ENCODE results near the gene CPNE5. TPM values are rescaled to one million over a fixed set of nuclear protein-coding genes. Genes with fewer than 3 reads are reported as not detected.

CPNE5 gene
- total and polyA plus RNA-seq, 9 of the 15 experiments (the other 6 are each of a cell fraction or from before 2014, with no cell fraction given) = 0.14 to 1.0 (median 0.46) TPM; not detected in 2

DNA sequence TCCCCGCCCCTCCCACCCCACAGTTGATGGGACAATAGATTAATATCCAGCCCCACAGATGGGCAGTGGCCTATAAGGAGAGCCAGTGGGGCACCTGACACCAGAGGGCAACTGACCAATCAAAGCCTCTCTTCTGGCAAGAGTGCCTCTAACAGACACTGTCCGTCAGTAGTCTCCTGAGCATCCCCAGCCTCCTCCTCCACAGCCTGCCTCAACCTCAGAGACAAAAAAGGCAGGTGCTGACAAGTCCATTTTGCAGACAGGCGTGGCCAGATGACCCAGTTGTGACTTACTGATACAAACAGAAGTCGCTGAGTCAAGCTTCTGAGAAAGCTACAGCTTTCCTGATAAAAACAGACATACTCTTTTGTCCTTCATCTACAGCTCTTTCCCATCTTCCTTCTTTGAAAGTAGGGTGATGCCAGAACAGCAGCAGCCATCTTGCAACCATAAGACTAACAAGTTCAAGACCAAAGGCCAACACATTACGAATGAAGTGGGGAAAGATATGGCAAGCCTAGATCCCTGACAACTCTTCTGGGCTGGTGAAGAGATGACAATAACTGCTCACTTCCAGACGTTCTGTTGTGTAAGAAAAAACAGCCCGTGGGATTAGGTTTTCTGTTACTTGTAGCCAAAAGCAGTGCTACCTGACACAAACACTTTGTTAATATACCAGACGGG is 23.1 kb upstream of the CPNE5 start (continued):
- TF ChIP-seq, protein P1, sequence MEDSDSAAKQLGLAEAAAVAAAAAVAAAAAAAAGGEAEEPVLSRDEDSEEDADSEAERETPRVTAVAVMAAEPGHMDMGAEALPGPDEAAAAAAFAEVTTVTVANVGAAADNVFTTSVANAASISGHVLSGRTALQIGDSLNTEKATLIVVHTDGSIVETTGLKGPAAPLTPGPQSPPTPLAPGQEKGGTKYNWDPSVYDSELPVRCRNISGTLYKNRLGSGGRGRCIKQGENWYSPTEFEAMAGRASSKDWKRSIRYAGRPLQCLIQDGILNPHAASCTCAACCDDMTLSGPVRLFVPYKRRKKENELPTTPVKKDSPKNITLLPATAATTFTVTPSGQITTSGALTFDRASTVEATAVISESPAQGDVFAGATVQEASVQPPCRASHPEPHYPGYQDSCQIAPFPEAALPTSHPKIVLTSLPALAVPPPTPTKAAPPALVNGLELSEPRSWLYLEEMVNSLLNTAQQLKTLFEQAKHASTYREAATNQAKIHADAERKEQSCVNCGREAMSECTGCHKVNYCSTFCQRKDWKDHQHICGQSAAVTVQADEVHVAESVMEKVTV (CRISPR knock-in tag; IDR thresholded peaks at IDR 0.05) = no peak
- TF ChIP-seq, protein P2, sequence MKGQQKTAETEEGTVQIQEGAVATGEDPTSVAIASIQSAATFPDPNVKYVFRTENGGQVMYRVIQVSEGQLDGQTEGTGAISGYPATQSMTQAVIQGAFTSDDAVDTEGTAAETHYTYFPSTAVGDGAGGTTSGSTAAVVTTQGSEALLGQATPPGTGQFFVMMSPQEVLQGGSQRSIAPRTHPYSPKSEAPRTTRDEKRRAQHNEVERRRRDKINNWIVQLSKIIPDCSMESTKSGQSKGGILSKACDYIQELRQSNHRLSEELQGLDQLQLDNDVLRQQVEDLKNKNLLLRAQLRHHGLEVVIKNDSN (CRISPR knock-in tag; IDR thresholded peaks at IDR 0.05) = peak; percentile 43; the same call in 1 of the 2 replicates
- TF ChIP-seq NBN (IDR thresholded peaks at IDR 0.05; ENCODE audit: low read depth) = peak; percentile 86
- peak; percentile 91 for TF ChIP-seq JUND (IDR thresholded peaks at IDR 0.05; ENCODE audit: borderline replicate concordance, low read depth, low read length)
- peak; percentile 90; the same call in 2 of the 3 replicates for TF ChIP-seq JUND (tag; IDR thresholded peaks at IDR 0.05; ENCODE audit: borderline replicate concordance, low read depth, low read length)
- TF ChIP-seq LEF1 (IDR thresholded peaks at IDR 0.05) = peak; percentile 88
- TF ChIP-seq, protein P3, sequence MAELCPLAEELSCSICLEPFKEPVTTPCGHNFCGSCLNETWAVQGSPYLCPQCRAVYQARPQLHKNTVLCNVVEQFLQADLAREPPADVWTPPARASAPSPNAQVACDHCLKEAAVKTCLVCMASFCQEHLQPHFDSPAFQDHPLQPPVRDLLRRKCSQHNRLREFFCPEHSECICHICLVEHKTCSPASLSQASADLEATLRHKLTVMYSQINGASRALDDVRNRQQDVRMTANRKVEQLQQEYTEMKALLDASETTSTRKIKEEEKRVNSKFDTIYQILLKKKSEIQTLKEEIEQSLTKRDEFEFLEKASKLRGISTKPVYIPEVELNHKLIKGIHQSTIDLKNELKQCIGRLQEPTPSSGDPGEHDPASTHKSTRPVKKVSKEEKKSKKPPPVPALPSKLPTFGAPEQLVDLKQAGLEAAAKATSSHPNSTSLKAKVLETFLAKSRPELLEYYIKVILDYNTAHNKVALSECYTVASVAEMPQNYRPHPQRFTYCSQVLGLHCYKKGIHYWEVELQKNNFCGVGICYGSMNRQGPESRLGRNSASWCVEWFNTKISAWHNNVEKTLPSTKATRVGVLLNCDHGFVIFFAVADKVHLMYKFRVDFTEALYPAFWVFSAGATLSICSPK (IDR thresholded peaks at IDR 0.05; ENCODE audit: borderline replicate concordance) = no peak
- TF ChIP-seq, protein P4, sequence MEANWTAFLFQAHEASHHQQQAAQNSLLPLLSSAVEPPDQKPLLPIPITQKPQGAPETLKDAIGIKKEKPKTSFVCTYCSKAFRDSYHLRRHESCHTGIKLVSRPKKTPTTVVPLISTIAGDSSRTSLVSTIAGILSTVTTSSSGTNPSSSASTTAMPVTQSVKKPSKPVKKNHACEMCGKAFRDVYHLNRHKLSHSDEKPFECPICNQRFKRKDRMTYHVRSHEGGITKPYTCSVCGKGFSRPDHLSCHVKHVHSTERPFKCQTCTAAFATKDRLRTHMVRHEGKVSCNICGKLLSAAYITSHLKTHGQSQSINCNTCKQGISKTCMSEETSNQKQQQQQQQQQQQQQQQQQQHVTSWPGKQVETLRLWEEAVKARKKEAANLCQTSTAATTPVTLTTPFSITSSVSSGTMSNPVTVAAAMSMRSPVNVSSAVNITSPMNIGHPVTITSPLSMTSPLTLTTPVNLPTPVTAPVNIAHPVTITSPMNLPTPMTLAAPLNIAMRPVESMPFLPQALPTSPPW (CRISPR knock-in tag; IDR thresholded peaks at IDR 0.05) = peak; percentile 59; the same call in 1 of the 2 replicates
- no peak for TF ChIP-seq ZNF217 (CRISPR knock-in tag; IDR thresholded peaks at IDR 0.05)
- TF ChIP-seq, protein P5, sequence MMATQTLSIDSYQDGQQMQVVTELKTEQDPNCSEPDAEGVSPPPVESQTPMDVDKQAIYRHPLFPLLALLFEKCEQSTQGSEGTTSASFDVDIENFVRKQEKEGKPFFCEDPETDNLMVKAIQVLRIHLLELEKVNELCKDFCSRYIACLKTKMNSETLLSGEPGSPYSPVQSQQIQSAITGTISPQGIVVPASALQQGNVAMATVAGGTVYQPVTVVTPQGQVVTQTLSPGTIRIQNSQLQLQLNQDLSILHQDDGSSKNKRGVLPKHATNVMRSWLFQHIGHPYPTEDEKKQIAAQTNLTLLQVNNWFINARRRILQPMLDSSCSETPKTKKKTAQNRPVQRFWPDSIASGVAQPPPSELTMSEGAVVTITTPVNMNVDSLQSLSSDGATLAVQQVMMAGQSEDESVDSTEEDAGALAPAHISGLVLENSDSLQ (IDR thresholded peaks at IDR 0.05) = peak; percentile 93
- TF ChIP-seq, protein P6, sequence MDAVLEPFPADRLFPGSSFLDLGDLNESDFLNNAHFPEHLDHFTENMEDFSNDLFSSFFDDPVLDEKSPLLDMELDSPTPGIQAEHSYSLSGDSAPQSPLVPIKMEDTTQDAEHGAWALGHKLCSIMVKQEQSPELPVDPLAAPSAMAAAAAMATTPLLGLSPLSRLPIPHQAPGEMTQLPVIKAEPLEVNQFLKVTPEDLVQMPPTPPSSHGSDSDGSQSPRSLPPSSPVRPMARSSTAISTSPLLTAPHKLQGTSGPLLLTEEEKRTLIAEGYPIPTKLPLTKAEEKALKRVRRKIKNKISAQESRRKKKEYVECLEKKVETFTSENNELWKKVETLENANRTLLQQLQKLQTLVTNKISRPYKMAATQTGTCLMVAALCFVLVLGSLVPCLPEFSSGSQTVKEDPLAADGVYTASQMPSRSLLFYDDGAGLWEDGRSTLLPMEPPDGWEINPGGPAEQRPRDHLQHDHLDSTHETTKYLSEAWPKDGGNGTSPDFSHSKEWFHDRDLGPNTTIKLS (IDR thresholded peaks at IDR 0.05; ENCODE audit: borderline replicate concordance, low read depth) = no peak; the same call in 1 of the 2 replicates
- no peak for TF ChIP-seq SNIP1 (IDR thresholded peaks at IDR 0.05; ENCODE audit: low read depth)
- peak; percentile 42; the same call in 1 of the 2 replicates for TF ChIP-seq ZNF12 (CRISPR knock-in tag; IDR thresholded peaks at IDR 0.05)
- no peak for TF ChIP-seq ZNF551 (CRISPR knock-in tag; IDR thresholded peaks at IDR 0.05)
- TF ChIP-seq, protein P7, sequence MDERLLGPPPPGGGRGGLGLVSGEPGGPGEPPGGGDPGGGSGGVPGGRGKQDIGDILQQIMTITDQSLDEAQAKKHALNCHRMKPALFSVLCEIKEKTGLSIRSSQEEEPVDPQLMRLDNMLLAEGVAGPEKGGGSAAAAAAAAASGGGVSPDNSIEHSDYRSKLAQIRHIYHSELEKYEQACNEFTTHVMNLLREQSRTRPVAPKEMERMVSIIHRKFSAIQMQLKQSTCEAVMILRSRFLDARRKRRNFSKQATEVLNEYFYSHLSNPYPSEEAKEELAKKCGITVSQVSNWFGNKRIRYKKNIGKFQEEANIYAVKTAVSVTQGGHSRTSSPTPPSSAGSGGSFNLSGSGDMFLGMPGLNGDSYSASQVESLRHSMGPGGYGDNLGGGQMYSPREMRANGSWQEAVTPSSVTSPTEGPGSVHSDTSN (CRISPR knock-in tag; IDR thresholded peaks at IDR 0.05; ENCODE audit: low read depth) = no peak
- TF ChIP-seq, protein P7 (tag; conservative IDR thresholded peaks at IDR 0.05; ENCODE audit: low read depth) = peak; percentile 95
